Esophagus muscularis mucosa (tissue), 4 donors: ENCODE data around the gene TBC1D22A.

ENCODE experiments used
- EP300 ChIP-seq: sonication (generic); formaldehyde crosslinking; IDR thresholded peaks from one replicate; pipeline ENCODE4 v1.6.1; 2017; ENCODE audit warnings: antibody characterized with exemption
- POLR2A ChIP-seq: fragments of 450-650 bp; IDR thresholded peaks from one replicate; pipeline ENCODE4 v1.6.1; 2017; ENCODE audit warnings: antibody characterized with exemption, moderate library complexity, mild to moderate bottlenecking, low read depth
- POLR2AphosphoS5 ChIP-seq, 2 donors: sonication (generic); formaldehyde crosslinking; IDR thresholded peaks; one replicate each; pipeline ENCODE4 v1.6.1; 2017; ENCODE audit warnings: antibody characterized with exemption in 2 of 2
- TF ChIP-seq, protein P1 (sequence below), 3 experiments: fragments of 200-600 bp in 2 of 3; fragments of 450-650 bp in 1 of 3; sonication (generic) in 2 of 3; IDR thresholded peaks; one replicate each; pipeline ENCODE4 v1.5.1; 2017 to 2019; ENCODE audit warnings: antibody characterized with exemption in 3 of 3, mild to moderate bottlenecking in 2 of 3, moderate library complexity in 1 of 3

- TF ChIP-seq, protein P1, sequence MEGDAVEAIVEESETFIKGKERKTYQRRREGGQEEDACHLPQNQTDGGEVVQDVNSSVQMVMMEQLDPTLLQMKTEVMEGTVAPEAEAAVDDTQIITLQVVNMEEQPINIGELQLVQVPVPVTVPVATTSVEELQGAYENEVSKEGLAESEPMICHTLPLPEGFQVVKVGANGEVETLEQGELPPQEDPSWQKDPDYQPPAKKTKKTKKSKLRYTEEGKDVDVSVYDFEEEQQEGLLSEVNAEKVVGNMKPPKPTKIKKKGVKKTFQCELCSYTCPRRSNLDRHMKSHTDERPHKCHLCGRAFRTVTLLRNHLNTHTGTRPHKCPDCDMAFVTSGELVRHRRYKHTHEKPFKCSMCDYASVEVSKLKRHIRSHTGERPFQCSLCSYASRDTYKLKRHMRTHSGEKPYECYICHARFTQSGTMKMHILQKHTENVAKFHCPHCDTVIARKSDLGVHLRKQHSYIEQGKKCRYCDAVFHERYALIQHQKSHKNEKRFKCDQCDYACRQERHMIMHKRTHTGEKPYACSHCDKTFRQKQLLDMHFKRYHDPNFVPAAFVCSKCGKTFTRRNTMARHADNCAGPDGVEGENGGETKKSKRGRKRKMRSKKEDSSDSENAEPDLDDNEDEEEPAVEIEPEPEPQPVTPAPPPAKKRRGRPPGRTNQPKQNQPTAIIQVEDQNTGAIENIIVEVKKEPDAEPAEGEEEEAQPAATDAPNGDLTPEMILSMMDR (IDR thresholded peaks at IDR 0.05), result no peak
- TF ChIP-seq POLR2AphosphoS5 (IDR thresholded peaks at IDR 0.05) (no peak), POLR2A (no peak), EP300 (no peak)
These were observed 50.3 kb downstream of the TBC1D22A start for GRCh38 chr22:46812788-46813187.
